ENCODE results near the gene RYR1. TPM values are rescaled to one million over a fixed set of nuclear protein-coding genes. Genes with fewer than 3 reads are reported as not detected.

RYR1 gene
- total RNA-seq, 1 experiment from 2014 or later: 34.2 TPM

- ATAC-seq: peak; percentile 17
- ChIA-PET POLR2A (no interaction called here), CTCF (interaction anchor here (0.6 kb wide), 1 partner anchor 20 kb away, joined by 3 read pairs; no protein-coding TSS in a partner anchor)
- no peak for DNase-seq (ENCODE audit: low read depth, low spot score)
- Histone ChIP-seq H3K9me3 (ENCODE audit: control insufficient read depth, insufficient read depth, low read depth, low read length) (no peaks in the 10 kb centered on the region), H3K4me1 (ENCODE audit: control insufficient read depth, insufficient read depth, low read length) (peaks cover 7% of the 10 kb centered on the region; the same call in 1 of the 2 replicates), H3K27me3 (ENCODE audit: control insufficient read depth, insufficient read depth, low read length) (no peaks in the 10 kb centered on the region), H3K4me3 (ENCODE audit: low read depth in 2 of 2, low read length in 2 of 2) (peak overlapping the region; percentile 30 to 37), H3K36me3 (ENCODE audit: control insufficient read depth, insufficient read depth, low read length) (no peaks in the 10 kb centered on the region), H3K27ac (ENCODE audit: low read length) (peak overlapping the region; percentile 31)
- no TSS peak for BruUV-seq (replicated peaks)
- in situ Hi-C loops (cut with HindIII; ENCODE audit: low pct_unique_long_range_greater_than_20kb, low sequenced_read_pairs) (no loop called here), intact Hi-C loops (cut with micrococcal nuclease; ENCODE audit: unreplicated experiment) (no loop called here)
- TF ChIP-seq CTCF (IDR thresholded peaks at IDR 0.05) (no peak), POLR2AphosphoS5 (IDR thresholded peaks at IDR 0.05; ENCODE audit: low read depth, low read length) (no peak), SIN3A (IDR thresholded peaks at IDR 0.05; ENCODE audit: borderline replicate concordance, insufficient read depth, low read depth, low read length) (no peak), REST (IDR thresholded peaks at IDR 0.05; ENCODE audit: insufficient read depth in 1 of 2, low read depth in 2 of 2, low read length in 1 of 2) (no peak; a peak in 1 of 4 replicates), TCF7L2 (IDR thresholded peaks at IDR 0.05; ENCODE audit: low read depth, low read length) (no peak)
Observed at GRCh38 chr19:38565691-38566105, 132.2 kb downstream of the RYR1 start.

GRCh38 chr19:38569368-38569983, 136.0 kb downstream of the RYR1 start:
- Histone ChIP-seq H3K27me3 (ENCODE audit: control insufficient read depth, insufficient read depth, low read length) (no peaks in the 10 kb centered on the region), H3K9me3 (ENCODE audit: control insufficient read depth, insufficient read depth, low read depth, low read length) (no peaks in the 10 kb centered on the region), H3K27ac (ENCODE audit: low read length) (no peak overlapping the region), H3K4me1 (ENCODE audit: control insufficient read depth, insufficient read depth, low read length) (peaks cover 7% of the 10 kb centered on the region; the same call in 1 of the 2 replicates), H3K36me3 (ENCODE audit: control insufficient read depth, insufficient read depth, low read length) (no peaks in the 10 kb centered on the region), H3K4me3 (ENCODE audit: low read depth in 2 of 2, low read length in 2 of 2) (no peak overlapping the region)
- in situ Hi-C loops (cut with HindIII; ENCODE audit: low pct_unique_long_range_greater_than_20kb, low sequenced_read_pairs): no loop called here
- BruUV-seq (replicated peaks): TSS peak; percentile 70
- POLR2A ChIA-PET: interaction anchor here (0.6 to 1.4 kb wide), 8 partner anchors 10 to 1415 kb away, joined by 3 to 10 read pairs (median 4); no protein-coding TSS in a partner anchor
- DNase-seq (ENCODE audit: low read depth, low spot score) (no peak), ATAC-seq (no peak)
- no peak for TF ChIP-seq SIN3A (IDR thresholded peaks at IDR 0.05; ENCODE audit: borderline replicate concordance, insufficient read depth, low read depth, low read length)
- TF ChIP-seq CTCF (IDR thresholded peaks at IDR 0.05): no peak
- TF ChIP-seq REST (IDR thresholded peaks at IDR 0.05; ENCODE audit: insufficient read depth in 1 of 2, low read depth in 2 of 2, low read length in 1 of 2): no peak
- TF ChIP-seq TCF7L2 (IDR thresholded peaks at IDR 0.05; ENCODE audit: low read depth, low read length): no peak
- TF ChIP-seq POLR2AphosphoS5 (IDR thresholded peaks at IDR 0.05; ENCODE audit: low read depth, low read length): no peak
- intact Hi-C loops (cut with micrococcal nuclease; ENCODE audit: unreplicated experiment): no loop called here
- CTCF ChIA-PET: interaction anchor here (0.6 to 0.7 kb wide), 2 partner anchors 27 to 63 kb away, joined by 3 to 6 read pairs; no protein-coding TSS in a partner anchor
